Measurements from ENCODE around the gene NT5C3B.

GRCh38 chr17:41813699-41814124 is 22.3 kb downstream of the NT5C3B start:
- no peak for TF ChIP-seq POLR2AphosphoS5 (IDR thresholded peaks at IDR 0.05)
- TF ChIP-seq CTCF (IDR thresholded peaks at IDR 0.05): no peak

Data from esophagus muscularis mucosa (tissue), 3 donors.